IMR-90 (cell line): ENCODE data around the gene ROBO1.

Experiments used
- BHLHE40 ChIP-seq: fragments of 150-350 bp; IDR thresholded peaks from 2 replicates; pipeline ENCODE4 v1.6.1; 2016; ENCODE audit warnings: mild to moderate bottlenecking, low read depth, low read length
- CTCF ChIP-seq: conservative IDR thresholded peaks from 2 replicates; pipeline ENCODE4 v1.5.1; 2012; ENCODE audit warnings: mild to moderate bottlenecking, low read depth, low read length, improper control_type of control experiment
- POLR2A ChIP-seq: IDR thresholded peaks from 2 replicates; pipeline ENCODE4 v1.6.1; 2012; ENCODE audit warnings: mild to moderate bottlenecking, low read depth, low read length
- RAD21 ChIP-seq: IDR thresholded peaks from 2 replicates; pipeline ENCODE4 v1.6.1; 2012; ENCODE audit warnings: low read length, improper control_type of control experiment
- RFX5 ChIP-seq: IDR thresholded peaks from 2 replicates; pipeline ENCODE4 v1.8.0; 2012; ENCODE audit warnings: low read depth, mild to moderate bottlenecking, low read length, moderate library complexity
- SMC3 ChIP-seq: fragments of 150-350 bp; IDR thresholded peaks from 2 replicates; pipeline ENCODE4 v1.6.1; 2016; ENCODE audit warnings: low read depth, mild to moderate bottlenecking, antibody characterized with exemption, low read length, moderate library complexity

GRCh38 chr3:79246875-79247724 lies 520.7 kb downstream of the ROBO1 start:
- TF ChIP-seq CTCF: no peak
- no peak for TF ChIP-seq RAD21
- no peak for TF ChIP-seq POLR2A
- TF ChIP-seq RFX5: no peak
- no peak for TF ChIP-seq SMC3
- no peak for TF ChIP-seq BHLHE40
